Stimulated activated naive B cell treated with anti-CD40 and anti-IgM and Interleukin-4, amounts not matched to agents 10 μg/mL and 1 μg/mL and 100 μg/mL, for 72 hours (primary cell): ENCODE data around the gene PPP1R2B.

ENCODE experiments used
- ATAC-seq, 2 donors: fragments of 150-1000 bp; cut with Tn5 transposase; replicated peaks; 2 replicates each; pipeline ENCODE4 v1.10.0; 2021; ENCODE audit warnings: moderate library complexity in 1 of 2
- DNase-seq: peaks from one replicate; pipeline ENCODE4 v3.0.0; 2021
- H3K27ac Mint-ChIP-seq: one replicate; pipeline ENCODE4 v1.8.0; 2022; ENCODE audit warnings: mild to moderate bottlenecking, mixed read lengths
- H3K27me3 Mint-ChIP-seq, 2 donors: one replicate each; pipeline ENCODE4 v1.8.0; 2022; ENCODE audit warnings: mixed read lengths in 2 of 2
- H3K36me3 Mint-ChIP-seq, 2 donors: one replicate each; pipeline ENCODE4 v1.8.0; 2022; ENCODE audit warnings: mixed read lengths in 2 of 2, mild to moderate bottlenecking in 1 of 2
- H3K4me1 Mint-ChIP-seq, 2 donors: one replicate each; pipeline ENCODE4 v1.8.0; 2022; ENCODE audit warnings: mixed read lengths in 2 of 2, mild to moderate bottlenecking in 1 of 2
- H3K4me3 Mint-ChIP-seq, 2 donors: one replicate each; pipeline ENCODE4 v1.8.0; 2022; ENCODE audit warnings: mild to moderate bottlenecking in 2 of 2, mixed read lengths in 2 of 2, moderate library complexity in 1 of 2
- H3K9me3 Mint-ChIP-seq, 2 donors: one replicate each; pipeline ENCODE4 v1.8.0; 2022; ENCODE audit warnings: mixed read lengths in 2 of 2, mild to moderate bottlenecking in 1 of 2

Gene PPP1R2B

GRCh38 chr5:156896546-156896945, 46.5 kb downstream of the PPP1R2B start:
- Mint-ChIP-seq H3K36me3 (no peaks in the 10 kb centered on the region), H3K27me3 (peaks cover 0 to 13% of the 10 kb centered on the region in 2 donors), H3K4me1 (peaks cover 10 to 13% of the 10 kb centered on the region in 2 donors), H3K27ac (no peak overlapping the region), H3K9me3 (peaks cover 0 to 6% of the 10 kb centered on the region in 2 donors), H3K4me3 (no peak overlapping the region)
- DNase-seq (no peak), ATAC-seq (no peak)
